AG08396 (cell line): ENCODE data around the gene COL11A1.

Experiments used
- DNase-seq: peaks from one replicate; pipeline ENCODE4 v3.0.0; 2012; ENCODE audit warnings: low spot score, mixed read lengths

COL11A1 gene

DNA sequence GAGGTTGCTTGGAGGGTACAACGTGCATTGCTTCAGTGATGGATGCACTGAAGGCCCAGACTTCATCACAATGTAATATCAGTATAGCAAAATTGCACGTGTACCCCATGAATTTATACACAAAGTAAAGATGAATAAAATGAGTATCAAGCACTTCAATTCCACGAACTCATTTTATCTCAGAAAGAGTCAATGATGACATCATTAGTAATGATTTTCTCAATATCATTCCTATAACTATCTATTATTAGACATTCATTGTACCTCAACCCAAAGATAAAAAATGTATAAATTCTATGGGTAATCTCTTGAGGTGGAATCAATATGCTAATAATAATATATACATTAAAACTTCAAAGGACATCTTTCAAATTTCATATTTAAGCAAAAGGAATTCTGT is 208.4 kb downstream of the COL11A1 start:
- DNase-seq: no peak

DNA sequence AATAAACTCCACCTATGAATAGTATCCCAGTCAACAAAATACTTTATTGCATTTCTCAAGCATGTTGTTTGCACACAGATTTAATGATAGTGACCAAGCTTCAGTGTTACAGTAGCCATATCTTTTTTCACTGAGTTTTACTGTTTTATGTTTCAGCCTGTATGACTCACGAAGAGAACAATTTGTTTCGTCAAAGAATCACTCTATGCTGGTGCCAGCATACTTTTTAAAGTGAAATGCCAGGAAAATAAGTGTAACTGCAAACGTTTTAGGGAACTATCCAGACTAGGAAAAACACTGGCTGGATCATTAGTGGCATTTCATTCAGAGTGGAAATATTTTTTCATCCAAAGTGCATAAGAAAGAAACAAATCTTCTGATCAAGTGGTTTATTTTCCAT is 210.8 kb downstream of the COL11A1 start:
- peak; percentile 8 for DNase-seq

DNA sequence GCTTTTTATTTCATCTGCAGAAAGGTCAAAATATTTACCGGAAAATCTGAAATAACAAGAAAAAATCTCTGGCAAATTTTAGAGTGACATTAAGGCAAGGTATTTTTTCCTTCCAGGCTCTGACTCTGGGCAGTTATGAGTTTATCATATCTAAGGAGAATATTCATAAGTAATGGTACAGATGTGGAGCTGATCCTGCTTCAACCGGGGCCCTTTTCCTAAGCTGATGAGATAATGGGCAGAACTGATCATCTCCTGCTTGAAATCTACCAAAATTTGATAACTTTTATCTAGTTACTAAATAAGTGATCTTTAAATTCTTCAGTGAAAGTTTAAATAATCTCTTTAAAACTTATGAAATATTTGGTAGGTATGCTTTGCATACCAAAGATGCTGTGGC is 211.6 kb downstream of the COL11A1 start:
- DNase-seq: no peak

DNA sequence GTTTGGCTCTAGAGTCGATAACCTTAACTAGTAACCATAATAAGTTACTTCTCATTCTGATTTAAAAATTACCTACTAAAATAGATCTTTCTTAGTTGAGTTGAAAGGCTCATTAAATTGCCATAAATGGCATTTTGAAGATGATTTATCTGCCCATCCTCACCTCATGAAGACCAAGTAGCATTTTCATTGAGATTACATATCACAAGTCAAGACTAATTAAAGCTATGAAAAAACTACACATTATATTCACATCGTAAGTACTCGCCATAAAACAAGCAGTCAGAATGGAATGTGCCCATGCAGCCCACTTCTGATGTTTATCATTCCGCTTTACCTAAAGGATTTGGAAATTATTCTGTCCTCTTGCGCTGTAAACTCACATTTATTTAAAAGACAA is 212.0 kb downstream of the COL11A1 start:
- DNase-seq: no peak

DNA sequence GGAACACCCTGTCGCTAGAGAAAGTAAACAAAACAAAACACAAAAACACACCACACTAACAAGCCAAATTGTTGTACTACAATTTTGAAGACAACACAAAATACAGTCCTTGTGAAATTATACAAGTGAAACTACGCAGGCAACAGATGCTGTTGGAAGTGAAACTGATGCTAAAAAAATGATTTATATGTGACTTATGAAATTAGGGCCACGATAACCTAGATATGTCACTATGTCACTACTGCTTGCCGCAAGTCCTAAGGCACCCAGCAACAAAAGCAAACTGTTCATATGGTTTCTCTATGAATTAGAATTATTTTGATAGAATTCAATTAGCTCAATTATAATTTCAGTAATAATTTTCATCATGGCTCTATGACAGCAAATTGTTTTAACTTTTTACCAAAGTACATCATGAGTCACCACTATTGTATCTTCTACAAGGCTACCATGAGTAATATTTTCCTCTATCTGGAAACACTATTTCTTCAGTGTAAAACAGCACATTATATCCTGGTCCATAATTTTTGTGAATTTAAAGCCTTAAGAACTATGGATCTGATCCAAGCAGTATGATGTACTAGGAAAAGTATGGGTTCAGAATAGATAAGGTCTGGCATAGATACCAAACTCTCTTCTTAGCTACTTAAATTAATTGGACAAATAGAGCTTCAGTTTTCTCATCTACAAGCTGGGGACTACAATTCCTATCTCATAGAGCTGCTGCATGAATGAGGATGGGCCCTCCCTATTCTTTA is 216.3 kb downstream of the COL11A1 start:
- DNase-seq: peak; percentile 3

DNA sequence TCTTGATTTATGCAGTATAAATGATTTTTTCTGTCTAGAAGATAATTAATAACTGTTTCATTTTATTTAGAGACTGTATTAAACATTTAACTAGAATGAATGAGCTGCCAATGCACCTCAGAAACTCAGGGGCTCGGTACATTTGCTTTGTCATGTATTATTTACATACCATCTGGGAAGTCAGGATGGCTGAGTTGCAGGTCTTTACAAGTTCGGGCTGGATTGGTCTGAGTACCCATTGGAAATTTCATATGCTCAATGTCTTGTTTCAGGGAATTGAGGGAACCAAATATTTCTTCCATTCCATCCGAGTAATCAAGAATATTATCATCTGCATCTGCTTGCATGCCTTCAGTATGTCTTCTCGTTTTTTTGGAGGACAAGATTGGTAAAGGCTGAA is 221.7 kb downstream of the COL11A1 start:
- DNase-seq: no peak

DNA sequence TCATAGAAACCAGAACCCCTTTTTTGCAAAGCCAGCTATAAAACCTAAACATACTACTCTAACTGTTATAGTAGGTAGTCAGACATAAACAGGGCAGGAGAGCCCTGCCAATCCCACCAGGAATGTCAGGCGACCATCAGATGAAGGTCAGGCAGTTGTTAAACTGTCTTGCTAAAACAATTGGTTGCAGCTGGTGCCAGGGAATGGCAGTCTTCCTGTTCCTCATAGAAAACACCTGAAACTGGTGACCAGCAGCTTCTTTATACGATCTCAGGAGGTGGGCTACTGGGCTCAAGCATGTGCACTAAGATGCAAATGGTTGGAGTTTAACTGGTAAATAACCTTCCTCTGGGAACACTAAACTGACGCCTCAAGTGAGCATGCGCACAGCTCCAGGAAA is 224.1 kb downstream of the COL11A1 start:
- no peak for DNase-seq

DNA sequence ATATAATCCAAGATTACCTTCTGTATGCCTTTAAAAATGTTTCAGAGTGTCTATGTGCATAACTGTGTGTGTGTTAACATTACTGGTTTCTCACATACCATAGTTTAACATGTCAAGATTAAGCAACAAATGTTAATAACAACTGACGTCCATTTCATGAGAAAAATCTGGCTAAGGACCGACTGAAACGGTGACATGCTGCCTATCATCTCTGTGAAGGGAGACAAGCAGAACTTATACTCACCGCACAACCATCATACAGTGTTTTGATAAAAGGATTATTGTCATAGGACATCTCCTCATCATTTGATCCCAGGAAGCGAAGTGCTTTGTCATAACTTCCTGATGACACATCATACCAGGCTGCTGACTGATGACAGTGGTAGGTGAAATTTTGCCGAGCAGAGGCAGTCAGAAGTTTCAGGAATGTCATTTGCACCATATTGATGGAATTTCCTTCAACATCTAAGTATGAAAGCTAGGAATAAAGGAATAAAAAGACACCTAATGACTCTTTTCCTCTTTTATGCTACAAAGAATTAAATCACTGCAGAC is 228.8 kb downstream of the COL11A1 start:
- peak; percentile 45 for DNase-seq

DNA sequence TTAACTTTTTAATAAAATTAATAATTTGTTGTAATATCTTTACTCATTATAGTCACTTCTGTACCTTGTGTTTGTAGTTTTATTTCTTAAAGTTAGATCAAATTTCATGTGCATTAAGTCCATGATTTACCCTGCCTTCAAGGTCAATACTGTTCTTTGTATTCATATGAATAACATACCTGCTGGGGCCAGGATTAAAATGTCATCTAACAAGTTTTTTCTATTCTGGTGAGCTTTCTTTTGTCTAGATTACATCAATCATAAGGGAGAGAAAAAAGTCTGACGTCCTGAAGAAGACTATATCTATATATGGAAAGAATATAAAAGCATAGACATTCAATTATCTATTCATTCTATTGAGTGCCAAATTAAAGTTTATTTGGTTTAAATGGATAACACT is 232.6 kb downstream of the COL11A1 start:
- no peak for DNase-seq

DNA sequence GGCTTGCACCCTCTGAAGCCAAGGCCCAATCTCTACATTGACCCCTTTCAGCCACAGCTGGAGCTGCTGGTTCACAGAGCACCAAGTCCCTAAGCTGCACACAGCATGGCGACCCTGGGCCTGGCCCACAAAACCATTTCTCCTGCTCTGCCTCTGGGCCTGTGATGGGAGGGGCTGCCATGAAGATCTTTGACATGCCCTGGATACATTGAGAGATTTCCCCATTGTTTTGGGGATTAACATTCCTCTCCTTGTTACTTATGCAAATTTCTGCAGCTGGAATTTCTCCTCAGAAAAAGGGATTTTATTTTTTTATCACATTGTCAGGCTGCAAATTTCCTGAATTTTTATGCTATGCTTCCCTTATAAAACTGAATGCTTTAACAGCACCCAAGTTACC is 235.8 kb downstream of the COL11A1 start:
- DNase-seq: no peak

DNA sequence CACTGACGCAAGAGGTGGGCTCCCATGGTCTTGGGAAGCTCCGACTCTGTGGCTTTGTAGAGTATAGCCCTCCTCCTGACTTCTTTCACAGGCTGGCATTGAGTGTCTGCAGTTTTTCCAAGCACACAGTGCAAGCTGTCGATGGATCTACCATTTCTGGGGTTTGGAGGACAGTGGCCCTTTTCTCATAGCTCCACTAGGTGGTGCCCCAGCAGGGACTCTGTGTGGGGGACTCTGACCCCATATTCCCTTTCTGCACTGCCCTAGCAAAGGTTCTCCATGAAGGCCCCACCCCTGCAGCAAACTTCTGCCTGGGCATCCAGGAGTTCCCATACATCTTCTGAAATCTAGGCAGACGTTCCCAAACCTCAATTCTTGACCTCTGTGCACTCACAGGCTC is 236.2 kb downstream of the COL11A1 start:
- no peak for DNase-seq

DNA sequence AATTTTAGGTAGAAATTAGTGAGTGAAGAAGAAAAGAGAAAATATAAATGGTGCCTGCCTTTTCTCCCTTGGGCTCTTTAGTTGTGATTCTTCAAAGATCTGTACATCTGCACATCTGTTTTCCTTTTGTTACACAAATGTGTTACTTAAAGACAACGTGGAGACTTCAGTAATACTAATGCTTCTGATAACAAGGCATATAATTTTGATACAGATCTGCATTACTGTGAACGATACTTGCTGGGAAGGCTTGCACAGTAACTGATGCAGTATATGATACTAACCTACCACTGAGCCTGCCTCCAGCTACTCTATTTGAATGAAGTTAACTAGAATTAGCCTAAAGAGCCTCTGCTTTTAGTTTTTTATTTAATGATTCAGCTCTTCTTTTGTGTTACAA is 244.6 kb downstream of the COL11A1 start:
- no peak for DNase-seq

DNA sequence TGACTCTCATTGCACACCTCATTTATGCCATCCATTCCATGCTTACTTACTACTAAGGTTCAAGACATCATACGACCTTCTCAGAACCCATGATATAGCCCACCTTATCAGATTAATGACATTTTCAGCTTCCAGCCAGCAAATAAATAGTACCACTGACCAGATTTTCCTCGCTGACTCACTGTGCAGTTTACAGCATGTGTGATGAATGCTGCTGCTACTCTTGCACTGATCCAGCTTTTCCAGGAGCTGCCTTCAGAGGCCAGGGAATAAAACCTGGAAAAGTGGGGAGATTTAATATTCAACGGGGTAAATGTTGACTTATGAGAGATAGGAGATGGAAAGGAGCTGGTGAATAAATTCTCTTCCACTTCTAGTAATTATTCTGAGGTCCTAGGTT is 247.1 kb downstream of the COL11A1 start:
- DNase-seq: no peak

DNA sequence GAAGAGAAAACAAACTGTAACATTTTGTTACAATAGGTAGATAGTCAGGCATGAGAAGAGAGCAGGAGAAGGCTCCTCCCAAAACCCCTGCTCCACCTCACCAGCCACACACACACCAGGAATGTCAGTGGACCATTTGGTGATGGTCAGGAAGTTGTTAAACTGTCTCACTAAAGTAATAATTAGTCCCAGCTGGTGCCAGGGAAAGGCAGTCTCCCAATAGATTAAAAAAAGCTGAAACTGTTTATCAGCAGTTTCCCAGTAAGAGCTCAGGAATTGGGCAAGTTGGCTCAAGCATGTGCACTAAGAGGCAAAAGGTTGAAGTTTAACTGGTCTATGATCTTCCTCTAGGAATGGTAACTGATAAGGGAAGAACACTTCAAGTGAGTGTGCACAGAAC is 249.6 kb downstream of the COL11A1 start:
- DNase-seq: no peak

DNA sequence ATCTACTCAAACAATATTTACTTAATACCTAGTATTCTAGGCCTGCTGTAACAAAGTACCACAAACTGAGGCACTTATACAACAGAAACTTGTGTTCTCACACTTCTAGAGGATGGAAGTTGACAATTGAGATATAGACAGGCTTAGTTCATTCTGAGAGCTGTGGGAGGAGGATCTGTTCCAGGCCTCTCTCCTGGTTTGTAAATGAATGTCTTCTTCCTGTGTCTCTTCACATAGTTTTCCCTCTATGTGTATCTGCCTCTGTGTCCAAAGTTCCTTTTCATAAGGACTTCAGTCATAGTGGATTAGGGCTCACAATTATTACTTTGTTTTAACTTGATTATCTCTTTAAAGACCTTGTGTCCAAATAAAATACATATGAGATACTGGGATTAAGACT is 251.1 kb downstream of the COL11A1 start:
- no peak for DNase-seq

DNA sequence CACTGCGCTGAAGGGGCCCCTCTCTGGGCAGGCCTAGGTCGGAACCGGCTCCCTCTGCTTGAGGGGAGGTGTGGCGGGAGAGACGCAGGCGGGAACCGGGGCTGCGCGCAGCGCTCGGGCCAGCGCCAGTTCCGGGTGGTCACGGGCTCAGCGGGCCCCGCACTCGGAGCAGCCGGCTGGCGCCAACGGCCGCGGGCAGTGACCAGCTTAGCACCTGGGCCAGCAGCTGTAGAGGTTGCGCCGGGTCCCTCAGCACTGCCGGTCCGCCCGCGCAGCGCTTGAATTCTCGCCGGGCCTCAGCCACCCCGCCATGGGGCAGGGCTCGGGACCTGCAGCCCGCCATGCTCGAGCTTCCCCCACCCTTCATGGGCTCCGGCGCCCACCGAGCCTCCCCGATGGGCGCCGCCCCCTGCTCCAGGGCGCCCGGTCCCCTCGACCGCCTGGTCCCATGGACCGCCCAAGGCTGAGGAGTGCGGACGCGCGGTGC is 254.6 kb downstream of the COL11A1 start:
- no peak for DNase-seq

DNA sequence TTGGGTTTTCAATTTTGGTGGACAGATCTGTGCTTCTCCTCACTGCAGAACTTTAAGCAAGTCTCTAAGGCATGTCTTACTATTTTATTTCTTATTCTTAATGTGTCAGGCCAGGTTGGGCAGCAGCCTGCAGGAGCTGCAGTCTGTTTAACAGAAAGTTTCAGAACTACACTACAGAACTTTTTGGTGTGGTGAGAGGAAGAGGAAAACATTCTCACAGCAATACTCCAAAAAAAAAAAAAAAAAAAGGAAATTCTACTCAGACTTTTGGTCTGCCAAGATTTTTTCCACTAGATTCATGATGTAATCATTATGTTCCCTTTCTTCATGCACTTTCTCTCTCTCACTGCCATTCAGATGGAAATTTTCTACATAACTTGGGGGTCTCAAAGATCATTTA is 255.2 kb downstream of the COL11A1 start:
- no peak for DNase-seq

DNA sequence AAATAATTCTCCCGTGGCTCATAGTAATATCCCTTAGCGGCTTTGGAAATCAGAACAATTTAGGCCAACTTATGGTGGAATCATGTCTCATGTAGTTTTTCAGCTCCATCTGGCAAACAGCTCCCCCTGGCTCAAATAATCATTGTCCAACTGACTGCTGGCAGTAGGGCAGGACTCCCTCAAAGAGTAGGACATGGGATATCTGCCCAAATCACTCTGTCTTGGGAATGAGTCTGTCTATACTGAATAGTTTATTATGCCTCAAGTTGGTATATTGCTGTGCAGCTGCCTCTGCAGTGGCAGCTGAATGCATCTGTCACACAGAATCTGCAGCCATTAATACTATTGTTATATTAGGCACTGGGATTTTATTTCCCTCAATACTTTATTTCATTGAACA is 255.7 kb downstream of the COL11A1 start:
- peak; percentile 18 for DNase-seq

DNA sequence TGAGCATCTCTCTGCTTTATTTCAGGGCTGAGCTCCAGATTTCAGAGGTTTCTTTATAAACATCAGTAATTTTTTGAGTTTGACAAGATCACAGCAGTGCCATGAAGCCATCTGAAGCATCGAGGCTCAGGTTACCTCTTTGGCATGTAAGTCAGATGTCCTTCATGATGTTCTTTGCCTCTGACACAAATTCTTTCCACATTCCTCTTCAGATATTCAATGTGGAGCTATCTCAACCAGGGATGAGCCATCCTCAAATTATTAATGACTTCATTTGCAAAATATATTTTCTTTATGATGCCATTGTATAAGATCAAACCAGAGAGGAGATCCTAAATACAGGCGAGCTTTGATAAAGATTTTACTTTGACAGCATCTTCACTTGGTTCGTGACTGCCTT is 256.7 kb downstream of the COL11A1 start:
- no peak for DNase-seq

DNA sequence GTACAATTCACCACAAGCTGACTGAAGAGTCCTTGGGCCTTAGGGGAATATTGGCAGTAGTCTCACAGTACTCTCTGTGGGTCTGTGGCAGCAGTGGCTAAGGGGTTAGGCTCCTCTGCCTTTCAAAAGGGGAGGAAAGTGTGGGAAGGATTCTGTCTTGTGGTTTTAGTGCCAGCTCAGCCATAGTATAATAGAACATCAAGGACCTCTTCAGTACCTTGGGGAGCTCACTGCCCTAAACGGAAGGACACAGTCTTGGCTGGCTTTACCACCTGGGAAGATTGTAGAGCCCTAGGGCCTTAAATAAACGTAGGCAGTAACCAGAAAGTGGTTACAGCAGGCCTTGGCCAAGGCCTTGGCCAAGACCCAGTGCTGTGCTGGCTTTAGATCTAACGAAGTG is 265.7 kb downstream of the COL11A1 start:
- no peak for DNase-seq

DNA sequence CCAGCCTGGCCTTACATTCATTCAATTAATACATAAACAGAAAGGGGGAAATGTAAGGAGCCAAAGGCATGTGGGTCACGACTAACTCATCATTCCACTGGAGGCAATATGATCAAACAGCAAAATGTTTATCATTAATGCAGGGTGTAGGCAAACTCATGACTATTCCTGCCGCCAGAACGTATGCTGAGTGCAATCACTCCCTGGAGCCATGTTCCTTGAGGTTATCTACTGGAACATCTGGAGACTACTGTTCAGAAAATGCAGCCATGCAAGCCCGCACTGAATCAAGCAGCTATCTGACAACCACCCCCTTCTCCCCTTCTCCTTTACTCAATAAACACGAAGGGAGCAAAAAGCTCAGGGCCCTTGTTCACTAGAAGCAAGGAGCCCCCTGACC is 267.6 kb downstream of the COL11A1 start:
- DNase-seq: no peak

DNA sequence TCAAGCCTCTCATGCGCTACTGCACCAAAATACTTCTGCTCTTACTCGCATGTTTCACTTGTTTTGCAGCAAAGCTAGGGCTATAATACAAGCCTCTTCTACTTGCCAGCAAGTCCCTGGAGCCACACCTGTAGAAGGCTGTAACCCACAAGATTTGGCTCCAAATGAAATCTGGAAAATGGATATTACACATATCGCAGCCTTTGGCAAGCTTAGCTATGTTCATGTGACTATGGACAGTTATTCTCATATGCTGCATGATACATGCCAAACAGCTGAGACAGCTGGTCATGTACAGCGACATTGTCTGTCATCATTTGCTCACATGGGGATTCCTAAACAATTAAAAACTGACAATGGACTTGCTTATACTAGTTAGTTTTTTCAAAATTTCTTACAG is 270.3 kb downstream of the COL11A1 start:
- DNase-seq: no peak

DNA sequence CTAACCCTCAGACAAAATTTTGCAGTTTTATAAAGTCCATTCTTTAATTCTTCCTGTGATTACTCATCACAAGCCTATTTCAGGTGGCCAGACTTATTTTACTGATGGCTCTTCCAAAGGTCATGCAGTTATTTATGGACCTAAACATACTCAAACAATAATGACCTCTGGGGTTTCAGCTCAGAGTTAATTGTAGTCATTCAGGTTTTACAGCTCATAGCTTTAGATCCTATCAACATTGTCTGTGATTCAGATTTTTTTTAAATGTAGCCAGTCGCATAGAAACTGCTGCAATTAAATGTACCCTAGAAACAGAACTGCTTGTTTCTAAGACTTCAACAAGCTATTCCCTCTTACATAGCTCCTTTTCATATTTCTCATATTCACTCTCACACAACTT is 270.8 kb downstream of the COL11A1 start:
- no peak for DNase-seq

DNA sequence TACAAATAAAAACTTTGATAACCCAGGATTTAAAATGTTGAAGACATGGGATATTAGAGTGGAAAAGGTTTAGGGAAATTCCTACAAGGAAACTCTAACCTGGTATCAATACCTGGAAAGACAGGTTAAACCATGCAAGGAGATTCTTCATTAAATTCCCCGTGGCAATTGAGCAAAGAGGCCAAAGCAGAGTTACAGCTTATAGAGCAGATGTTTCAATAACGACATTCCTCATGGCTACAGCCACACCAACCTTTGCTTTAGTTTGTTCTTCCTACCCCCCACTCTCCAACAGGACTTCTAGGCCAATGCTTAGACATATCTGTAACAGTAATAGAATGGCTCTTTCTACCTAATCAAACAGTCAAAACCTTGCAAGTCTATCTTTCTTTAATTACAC is 271.3 kb downstream of the COL11A1 start:
- DNase-seq: no peak
